GM12891 (cell line): Measurements from ENCODE around the gene MPPED2.

ENCODE experiments used
- PAX5 ChIP-seq: IDR thresholded peaks from 2 replicates; pipeline ENCODE4 v1.6.1; 2011; ENCODE audit warnings: low read length, moderate library complexity, mild to moderate bottlenecking; ENCODE audit not compliant: insufficient read depth, severe bottlenecking
- POLR2A ChIP-seq: IDR thresholded peaks from 2 replicates; pipeline ENCODE4 v1.6.1; 2011; ENCODE audit warnings: low read depth, low read length, control low read depth
- POLR2AphosphoS5 ChIP-seq: IDR thresholded peaks from 2 replicates; pipeline ENCODE4 v1.6.1; 2011; ENCODE audit warnings: low read depth, low read length, control low read depth
- POU2F2 ChIP-seq: IDR thresholded peaks from 2 replicates; pipeline ENCODE4 v1.6.1; 2011; ENCODE audit warnings: low read depth, mild to moderate bottlenecking, control low read depth, low read length, moderate library complexity
- SPI1 ChIP-seq: IDR thresholded peaks from 2 replicates; pipeline ENCODE4 v1.6.1; 2011; ENCODE audit warnings: low read depth, low read length, control low read depth
- TAF1 ChIP-seq: IDR thresholded peaks from 2 replicates; pipeline ENCODE4 v1.6.1; 2011; ENCODE audit warnings: low read depth, low read length, control low read depth

DNA sequence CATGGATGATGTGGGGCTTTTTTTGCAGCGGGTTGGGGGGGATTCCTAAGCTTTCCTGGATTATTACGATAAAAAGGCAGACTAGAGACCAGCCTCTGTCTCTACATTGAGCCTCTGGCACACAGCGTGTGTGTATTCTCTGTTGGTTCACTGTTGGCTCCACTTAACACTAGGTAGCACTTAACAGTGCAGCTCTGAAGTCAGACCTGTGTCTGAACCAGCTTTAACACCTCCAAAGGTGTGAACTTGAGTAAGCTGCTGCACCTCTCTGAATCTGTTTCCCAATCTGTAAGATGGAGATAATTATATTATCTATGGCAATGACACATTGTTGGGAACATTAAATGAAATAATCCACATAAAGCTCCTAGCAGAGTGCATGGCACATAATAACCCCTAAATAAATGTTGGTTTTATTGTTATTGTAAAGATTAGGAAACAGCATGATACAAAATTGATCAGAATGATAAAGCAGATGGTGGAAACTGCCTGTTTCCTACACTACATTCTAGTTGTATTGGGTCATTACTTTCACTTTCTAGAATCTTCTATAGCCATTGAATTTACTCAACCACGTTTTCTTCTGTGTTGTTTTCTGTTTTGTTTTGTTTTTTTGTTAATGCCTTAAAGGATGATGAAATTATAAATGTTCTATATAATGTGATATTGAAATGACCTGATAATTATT is 154.9 kb downstream of the MPPED2 start:
- TF ChIP-seq POLR2A = no peak
- TF ChIP-seq SPI1 = no peak
- no peak for TF ChIP-seq TAF1
- no peak for TF ChIP-seq POLR2AphosphoS5
- no peak for TF ChIP-seq POU2F2
- TF ChIP-seq PAX5 = no peak
